Subcutaneous abdominal adipose tissue (tissue), 5 donors: Measurements from ENCODE around the gene MEP1A.
"Not testable (repeated sequence)": the region's sequence is repeated elsewhere in the genome, so short reads cannot be mapped to it uniquely, and the experiment has no call there.

Source experiments
- H3K27ac ChIP-seq: one replicate; pipeline ENCODE4 v1.7.0; 2013; ENCODE audit warnings: low read depth, mild to moderate bottlenecking, inconsistent platforms, low read length, moderate library complexity
- H3K27me3 ChIP-seq, 5 donors: one replicate each; pipeline ENCODE4 v1.7.0; 2013; ENCODE audit warnings: low read length in 5 of 5, inconsistent platforms in 1 of 5; ENCODE audit not compliant: control insufficient read depth in 5 of 5, insufficient read depth in 4 of 5
- H3K36me3 ChIP-seq, 5 donors: one replicate each; pipeline ENCODE4 v1.7.0; 2013; ENCODE audit warnings: low read length in 5 of 5; ENCODE audit not compliant: control insufficient read depth in 5 of 5, insufficient read depth in 5 of 5
- H3K4me1 ChIP-seq, 5 donors: one replicate each; pipeline ENCODE4 v1.7.0; 2013; ENCODE audit warnings: low read length in 5 of 5, mild to moderate bottlenecking in 3 of 5, moderate library complexity in 1 of 5; ENCODE audit not compliant: control insufficient read depth in 5 of 5, insufficient read depth in 5 of 5
- H3K4me3 ChIP-seq, 5 donors: one replicate each; pipeline ENCODE4 v1.7.0; 2013; ENCODE audit warnings: low read length in 5 of 5, low read depth in 1 of 5
- H3K9ac ChIP-seq, 5 donors: one replicate each; pipeline ENCODE4 v1.7.0; 2013; ENCODE audit warnings: low read length in 5 of 5, mild to moderate bottlenecking in 4 of 5, moderate library complexity in 3 of 5
- H3K9me3 ChIP-seq, 5 donors: one replicate each; pipeline ENCODE4 v1.7.0; 2013; ENCODE audit warnings: low read length in 5 of 5; ENCODE audit not compliant: control insufficient read depth in 5 of 5
- donor health status: healthy.
- donor health status: healthy.
- donor health status: healthy.
- donor health status: healthy.
- donor health status: healthy.

The MEP1A gene

GRCh38 chr6:46855966-46856365, 62.8 kb downstream of the MEP1A start:
- not testable (repeated sequence) for H3K27me3 ChIP-seq, H3K9me3 ChIP-seq, H3K4me3 ChIP-seq, H3K27ac ChIP-seq, H3K9ac ChIP-seq
- H3K4me1 ChIP-seq, result peaks cover 0 to 40% (median 5%) of the 10 kb centered on the region in 5 donors
- peaks cover 0 to 23% (median 11%) of the 10 kb centered on the region in 5 donors for H3K36me3 ChIP-seq

GRCh38 chr6:46862381-46862780, 69.2 kb downstream of the MEP1A start:
- H3K9ac ChIP-seq, result no peak overlapping the region
- H3K4me3 ChIP-seq, result no peak overlapping the region
- H3K27me3 ChIP-seq, result no peaks in the 10 kb centered on the region
- H3K27ac ChIP-seq, result no peak overlapping the region
- H3K36me3 ChIP-seq, result peaks cover 0 to 69% (median 40%) of the 10 kb centered on the region in 5 donors
- H3K9me3 ChIP-seq, result no peaks in the 10 kb centered on the region
- H3K4me1 ChIP-seq, result peaks cover 0 to 7% (median 0%) of the 10 kb centered on the region in 5 donors

- no peak overlapping the region for H3K9ac ChIP-seq
- no peak overlapping the region for H3K27ac ChIP-seq
- no peaks in the 10 kb centered on the region for H3K27me3 ChIP-seq
- H3K36me3 ChIP-seq, result peaks cover 0 to 64% (median 38%) of the 10 kb centered on the region in 5 donors
- H3K4me1 ChIP-seq, result no peaks in the 10 kb centered on the region
- H3K9me3 ChIP-seq, result no peaks in the 10 kb centered on the region
- H3K4me3 ChIP-seq, result no peak overlapping the region
Measured at GRCh38 chr6:46863791-46864190, 70.6 kb downstream of the MEP1A start.

GRCh38 chr6:46865221-46865620, 72.0 kb downstream of the MEP1A start:
- H3K27ac ChIP-seq, result no peak overlapping the region
- H3K4me3 ChIP-seq, result no peak overlapping the region
- no peak overlapping the region for H3K9ac ChIP-seq
- no peaks in the 10 kb centered on the region for H3K9me3 ChIP-seq
- no peaks in the 10 kb centered on the region for H3K27me3 ChIP-seq
- H3K4me1 ChIP-seq, result no peaks in the 10 kb centered on the region
- H3K36me3 ChIP-seq, result peaks cover 0 to 64% (median 41%) of the 10 kb centered on the region in 5 donors

- H3K4me1 ChIP-seq, result no peaks in the 10 kb centered on the region
- no peak overlapping the region for H3K27ac ChIP-seq
- no peaks in the 10 kb centered on the region for H3K9me3 ChIP-seq
- no peak overlapping the region for H3K9ac ChIP-seq
- H3K27me3 ChIP-seq, result peaks cover 0 to 2% (median 0%) of the 10 kb centered on the region in 5 donors
- H3K36me3 ChIP-seq, result peaks cover 0 to 57% (median 44%) of the 10 kb centered on the region in 5 donors
- H3K4me3 ChIP-seq, result no peak overlapping the region
Measured at GRCh38 chr6:46867411-46867810, 74.2 kb downstream of the MEP1A start.

- peaks cover 0 to 26% (median 0%) of the 10 kb centered on the region in 5 donors for H3K4me1 ChIP-seq
- no peaks in the 10 kb centered on the region for H3K9me3 ChIP-seq
- peaks cover 0 to 48% (median 27%) of the 10 kb centered on the region in 5 donors for H3K36me3 ChIP-seq
- H3K27ac ChIP-seq, result no peak overlapping the region
- H3K4me3 ChIP-seq, result no peak overlapping the region
- H3K9ac ChIP-seq, result no peak overlapping the region
- H3K27me3 ChIP-seq, result peaks cover 0 to 4% (median 0%) of the 10 kb centered on the region in 5 donors
Measured at GRCh38 chr6:46876126-46876525, 82.9 kb downstream of the MEP1A start.

- Histone ChIP-seq H3K27ac (no peak overlapping the region), H3K36me3 (peaks cover 0 to 62% (median 46%) of the 10 kb centered on the region in 5 donors), H3K4me3 (no peak overlapping the region), H3K9ac (no peak overlapping the region), H3K9me3 (no peaks in the 10 kb centered on the region), H3K4me1 (peaks cover 0 to 26% (median 0%) of the 10 kb centered on the region in 5 donors), H3K27me3 (peaks cover 0 to 6% (median 0%) of the 10 kb centered on the region in 5 donors)
Measured at GRCh38 chr6:46879003-46879402, 85.8 kb downstream of the MEP1A start.

- Histone ChIP-seq H3K4me1 (peaks cover 0 to 5% (median 0%) of the 10 kb centered on the region in 5 donors), H3K27ac (no peak overlapping the region), H3K4me3 (no peak overlapping the region), H3K9me3 (no peaks in the 10 kb centered on the region), H3K9ac (no peak overlapping the region), H3K27me3 (peaks cover 0 to 6% (median 0%) of the 10 kb centered on the region in 5 donors), H3K36me3 (peaks cover 0 to 75% (median 62%) of the 10 kb centered on the region in 5 donors)
Measured at GRCh38 chr6:46882645-46883044, 89.5 kb downstream of the MEP1A start.

GRCh38 chr6:46888031-46888430, 94.8 kb downstream of the MEP1A start:
- peaks cover 0 to 6% (median 0%) of the 10 kb centered on the region in 5 donors for H3K27me3 ChIP-seq
- H3K9ac ChIP-seq, result no peak overlapping the region
- H3K36me3 ChIP-seq, result peaks cover 0 to 45% (median 33%) of the 10 kb centered on the region in 5 donors
- H3K9me3 ChIP-seq, result no peaks in the 10 kb centered on the region
- H3K4me1 ChIP-seq, result peaks cover 0 to 9% (median 5%) of the 10 kb centered on the region in 5 donors
- no peak overlapping the region for H3K4me3 ChIP-seq
- no peak overlapping the region for H3K27ac ChIP-seq

- H3K27ac ChIP-seq, result no peak overlapping the region
- H3K36me3 ChIP-seq, result peaks cover 0 to 44% (median 27%) of the 10 kb centered on the region in 5 donors
- no peaks in the 10 kb centered on the region for H3K9me3 ChIP-seq
- H3K27me3 ChIP-seq, result peaks cover 0 to 6% (median 0%) of the 10 kb centered on the region in 5 donors
- peaks cover 0 to 9% (median 5%) of the 10 kb centered on the region in 5 donors for H3K4me1 ChIP-seq
- no peak overlapping the region for H3K9ac ChIP-seq
- no peak overlapping the region for H3K4me3 ChIP-seq
Measured at GRCh38 chr6:46888578-46888977, 95.4 kb downstream of the MEP1A start.
